Jurkat, Clone E6-1 (cell line): ENCODE results near the gene LPP.

Source experiments
- DNase-seq: peaks from one replicate; pipeline ENCODE4 v3.0.0-alpha.2; 2011; ENCODE audit warnings: low read depth, low spot score
- H3K4me3 ChIP-seq: 2 replicates; pipeline ENCODE4 v1.5.1; 2011; ENCODE audit warnings: mild to moderate bottlenecking, low read length, control low read depth, moderate library complexity

The LPP gene

GRCh38 chr3:188779281-188779980 is 625.5 kb downstream of the LPP start:
- H3K4me3 ChIP-seq, result no peak overlapping the region
- no peak for DNase-seq

- no peak for DNase-seq
- H3K4me3 ChIP-seq, result no peak overlapping the region
These were observed 626.5 kb downstream of the LPP start for GRCh38 chr3:188780193-188781147.

DNA sequence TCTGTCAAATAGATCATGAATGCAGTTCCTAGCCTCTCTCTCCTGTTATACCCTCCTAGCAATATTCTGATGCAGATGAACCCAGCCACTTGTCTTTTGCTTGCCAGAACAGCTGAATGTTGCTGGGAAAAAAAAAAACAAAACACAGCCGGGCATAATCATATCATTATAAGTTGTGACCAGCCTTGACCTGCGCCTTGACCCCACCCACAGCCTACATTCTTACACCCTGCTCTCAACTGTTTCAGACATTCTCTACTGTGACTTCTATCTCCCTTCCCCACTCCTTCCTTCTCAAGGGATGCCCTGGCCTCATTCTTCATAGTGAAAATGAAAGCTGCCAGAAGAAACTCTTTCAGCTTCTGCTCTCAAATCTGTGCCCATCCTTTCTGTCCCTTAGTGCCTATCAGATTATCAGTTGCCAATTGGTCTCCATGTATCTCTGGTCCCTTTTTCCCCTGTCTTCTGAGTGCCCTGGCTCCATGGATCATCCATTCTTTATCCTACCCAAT is 628.7 kb downstream of the LPP start:
- no peak overlapping the region for H3K4me3 ChIP-seq

DNA sequence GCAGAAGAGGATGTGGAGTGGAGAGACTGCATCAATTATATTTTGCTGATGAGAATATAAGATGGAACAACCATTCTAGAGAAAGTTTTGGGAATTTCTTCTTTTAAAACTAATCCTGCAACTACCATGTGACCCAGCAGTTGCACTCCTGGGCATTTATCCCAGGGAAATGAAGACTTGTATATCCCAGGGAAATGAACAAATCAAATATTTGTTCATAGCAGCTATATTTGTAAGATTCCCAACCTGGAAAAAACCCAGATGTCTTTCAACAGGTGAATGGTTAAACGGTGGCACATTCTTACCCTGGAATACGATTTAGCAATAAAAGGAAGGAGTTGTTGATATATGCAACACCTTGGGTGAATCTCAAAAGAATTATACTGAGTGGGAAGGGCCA is 632.5 kb downstream of the LPP start:
- H3K4me3 ChIP-seq, result no peak overlapping the region

More for the DNA sequence above, 628.7 kb downstream of the LPP start:
- no peak for DNase-seq

GRCh38 chr3:188788621-188789081 is 634.7 kb downstream of the LPP start:
- H3K4me3 ChIP-seq, result no peak overlapping the region
- peak; percentile 47 for DNase-seq

More for the DNA sequence above, 632.5 kb downstream of the LPP start:
- DNase-seq, result no peak

DNA sequence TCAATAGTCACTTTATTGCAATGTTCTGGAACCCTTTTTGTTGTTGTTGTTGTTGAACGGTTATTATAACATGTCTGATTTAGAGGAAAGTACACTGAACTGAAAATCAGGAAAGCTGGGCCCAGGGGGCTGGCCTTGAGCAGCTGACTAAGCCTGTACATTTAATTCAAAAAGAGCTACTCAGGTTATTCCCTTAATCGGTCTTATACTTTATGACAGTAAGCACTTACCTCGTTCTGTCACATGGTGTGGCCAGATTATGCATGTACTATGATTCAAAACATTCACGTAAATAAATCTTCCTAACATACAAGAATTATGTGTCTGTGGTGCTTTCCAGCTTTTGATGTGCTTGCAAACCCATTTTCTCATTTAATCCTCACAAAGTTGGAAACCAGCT is 635.3 kb downstream of the LPP start:
- DNase-seq, result no peak
- H3K4me3 ChIP-seq, result no peak overlapping the region

GRCh38 chr3:188791311-188791710 is 637.4 kb downstream of the LPP start:
- no peak overlapping the region for H3K4me3 ChIP-seq
- DNase-seq, result no peak

DNA sequence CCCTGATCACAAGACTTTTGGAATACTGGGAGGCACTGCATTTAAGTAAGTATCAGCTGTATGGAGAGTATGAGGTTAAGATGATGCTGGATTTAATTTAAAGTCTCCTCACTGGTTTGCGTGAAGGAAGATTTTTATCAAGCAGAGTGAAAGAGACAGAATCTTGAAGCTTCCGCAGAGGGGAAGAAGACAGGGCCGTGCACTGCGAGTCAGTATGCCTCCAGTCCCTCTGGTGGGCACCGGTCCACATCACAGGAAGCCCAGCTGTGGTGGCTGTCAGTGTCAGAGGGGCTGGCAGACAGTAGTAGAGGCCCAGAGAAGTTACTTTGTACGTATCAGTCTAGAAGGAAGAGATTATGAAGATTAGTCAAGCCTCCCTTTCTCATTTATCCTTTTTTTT is 638.8 kb downstream of the LPP start:
- no peak for DNase-seq
- H3K4me3 ChIP-seq, result no peak overlapping the region

GRCh38 chr3:188796122-188796631 is 642.2 kb downstream of the LPP start:
- DNase-seq, result no peak
- H3K4me3 ChIP-seq, result no peak overlapping the region

- DNase-seq, result no peak
- H3K4me3 ChIP-seq, result no peak overlapping the region
These were observed 643.1 kb downstream of the LPP start for GRCh38 chr3:188797045-188797444.

DNA sequence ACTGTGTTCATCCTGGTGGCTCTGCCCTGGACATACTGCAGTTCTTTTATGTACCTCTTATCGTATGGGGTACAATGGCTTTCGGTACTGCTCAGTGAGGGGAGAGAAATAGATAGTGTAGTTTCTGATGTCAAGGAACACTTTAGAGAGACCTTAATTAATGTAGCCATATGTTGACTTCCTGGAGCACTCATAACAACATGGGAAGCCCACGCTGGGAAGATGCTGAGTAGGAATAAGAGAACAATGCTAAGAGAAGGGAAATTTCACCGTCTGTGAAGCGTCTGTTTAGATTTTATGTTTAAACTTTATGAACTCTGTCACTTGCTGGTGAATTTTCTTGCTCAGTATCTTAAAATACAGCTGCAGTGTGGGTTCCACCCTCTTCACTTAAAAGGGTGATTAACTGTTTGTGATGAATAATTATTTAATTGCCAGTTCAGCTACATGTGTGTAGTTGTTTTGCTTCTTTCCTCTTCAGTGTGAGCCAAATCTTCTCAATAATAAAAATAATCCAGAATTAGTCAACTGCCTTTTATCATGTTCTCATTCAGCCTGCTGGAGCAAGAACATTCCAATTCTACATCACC is 644.7 kb downstream of the LPP start:
- H3K4me3 ChIP-seq, result no peak overlapping the region
- DNase-seq, result no peak

- DNase-seq, result no peak
- no peak overlapping the region for H3K4me3 ChIP-seq
These were observed 647.4 kb downstream of the LPP start for GRCh38 chr3:188801393-188801792.

- DNase-seq, result no peak
- no peak overlapping the region for H3K4me3 ChIP-seq
These were observed 648.7 kb downstream of the LPP start for GRCh38 chr3:188802645-188803044.

- H3K4me3 ChIP-seq, result no peak overlapping the region
- DNase-seq, result no peak
These were observed 653.0 kb downstream of the LPP start for GRCh38 chr3:188807006-188807405.

- DNase-seq, result no peak
- H3K4me3 ChIP-seq, result no peak overlapping the region
These were observed 658.2 kb downstream of the LPP start for GRCh38 chr3:188812198-188812597.

DNA sequence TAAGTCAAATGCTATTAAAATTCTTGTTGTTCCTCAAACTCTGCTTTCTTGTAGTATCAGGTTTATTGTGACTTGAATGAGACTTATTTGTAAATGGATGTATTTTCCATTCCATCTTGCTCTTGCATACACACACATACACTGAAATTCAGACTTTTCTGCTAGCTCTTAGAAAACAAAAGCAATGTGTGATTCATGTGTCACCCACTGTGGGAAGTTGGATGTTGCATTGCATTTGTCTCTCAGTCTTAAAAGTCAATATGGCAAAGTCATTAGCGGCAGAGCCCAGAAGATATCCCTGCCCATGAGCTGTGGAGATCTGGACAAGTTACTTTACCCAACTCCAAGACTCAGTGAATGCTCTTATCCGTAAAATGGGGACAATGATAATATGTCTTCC is 660.6 kb downstream of the LPP start:
- no peak for DNase-seq
- H3K4me3 ChIP-seq, result no peak overlapping the region

- no peak for DNase-seq
- H3K4me3 ChIP-seq, result no peak overlapping the region
These were observed 663.4 kb downstream of the LPP start for GRCh38 chr3:188817103-188817934.

DNA sequence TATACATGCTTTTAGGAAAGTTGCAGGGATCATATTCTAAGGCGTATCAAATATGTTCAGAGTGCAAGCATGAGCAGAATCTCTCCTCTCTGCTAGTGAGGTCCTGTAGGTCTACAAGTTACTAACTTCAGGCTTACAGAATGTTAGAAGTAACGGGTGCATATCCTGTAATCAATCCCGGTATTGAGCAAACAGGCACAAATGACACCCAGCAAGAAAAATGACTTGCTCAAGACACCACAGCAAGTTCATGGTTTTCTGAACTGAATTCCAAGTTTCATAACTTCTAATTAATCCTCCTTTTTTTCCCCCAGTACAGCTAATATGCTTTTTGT is 663.9 kb downstream of the LPP start:
- H3K4me3 ChIP-seq, result no peak overlapping the region
- no peak for DNase-seq

GRCh38 chr3:188818282-188818681 is 664.3 kb downstream of the LPP start:
- no peak overlapping the region for H3K4me3 ChIP-seq
- no peak for DNase-seq
